Left lung (tissue), 10 donors: ENCODE data around the gene ZMYND15. TPM values are rescaled to one million over a fixed set of nuclear protein-coding genes. Genes with fewer than 3 reads are reported as not detected.

ENCODE experiments used
- ATAC-seq: fragments of 200-7000 bp; cut with Tn5 transposase; one replicate; pipeline ENCODE4 v1.9.1; 2020; ENCODE audit warnings: moderate library complexity
- DNase-seq, 4 donors: peaks; one replicate each; pipeline ENCODE4 v3.0.0-alpha.2; 2013 to 2020
- H3K27ac ChIP-seq, 2 donors: fragments of 200-600 bp; sonication (generic) in 1 of 2; one replicate each; pipeline versions ENCODE4 v1.5.0 to v1.8.0; 2020 to 2021
- H3K27me3 ChIP-seq, 2 donors: fragments of 200-600 bp; sonication (generic) in 1 of 2; one replicate each; pipeline versions ENCODE4 v1.5.0 to v1.8.0; 2020 to 2021
- H3K36me3 ChIP-seq, 2 donors: fragments of 200-600 bp; sonication (generic) in 1 of 2; one replicate each; pipeline versions ENCODE4 v1.5.0 to v1.8.0; 2020 to 2021
- H3K4me1 ChIP-seq, 2 donors: fragments of 200-600 bp; one replicate each; pipeline ENCODE4 v1.8.0; 2021
- H3K4me3 ChIP-seq, 2 donors: fragments of 200-600 bp; sonication (generic) in 1 of 2; one replicate each; pipeline versions ENCODE4 v1.5.0 to v1.8.0; 2020 to 2021; ENCODE audit warnings: mild to moderate bottlenecking in 1 of 2
- H3K9me3 ChIP-seq, 2 donors: fragments of 200-600 bp; sonication (generic) in 1 of 2; one replicate each; pipeline versions ENCODE4 v1.5.0 to v1.8.0; 2020 to 2021
- CTCF ChIP-seq, 2 donors: fragments of 200-600 bp; sonication (generic) in 1 of 2; IDR thresholded peaks; one replicate each; pipeline versions ENCODE4 v1.5.0 to v1.8.0; 2021; ENCODE audit warnings: antibody characterized with exemption in 2 of 2
- intact Hi-C, 2 donors: fragments of 100-400 bp; cut with DNase I; formaldehyde crosslinking; loops; one replicate each; pipeline versions ENCODE4 v1.11.2 to v1.14.2; 2022
- polyA plus RNA-seq, 6 donors: library from polyadenylated mRNA; unstranded; fragments of 120-200 nt; gene quantifications; one replicate each; pipeline ENCODE4 v1.2.1, GENCODE V29; 2013; ENCODE audit not compliant: insufficient read length in 6 of 6
- total RNA-seq, 2 donors: library from RNA; stranded (reverse); fragmentation: NEBNext Ultra II Directional; extraction: Animal tissue kit (Norgen Biotek cat#: 25700); gene quantifications; one replicate each; pipeline ENCODE4 v1.2.1, GENCODE V29; 2021
- donor health status: DM: no; HTN: yes; CAD: no.
- donor health status: DM: no; HTN: no; CAD: no.

Gene ZMYND15
- total and polyA plus RNA-seq, 8 donors = 0.34 to 5.2 (median 0.59) TPM

GRCh38 chr17:4738136-4739121 lies 1.2 kb upstream of the ZMYND15 start:
- Histone ChIP-seq H3K9me3 (no peaks in the 10 kb centered on the region), H3K4me1 (peaks cover 7 to 62% of the 10 kb centered on the region in 2 donors), H3K4me3 (peak overlapping the region; percentile 79 to 89), H3K27ac (peak overlapping the region; percentile 78 to 88), H3K36me3 (peaks cover 0 to 28% of the 10 kb centered on the region in 2 donors), H3K27me3 (peaks cover 0 to 17% of the 10 kb centered on the region in 2 donors)
- intact Hi-C loops = no loop called here
- ATAC-seq (peak; percentile 61), DNase-seq (no peak)
- no peak for TF ChIP-seq CTCF (IDR thresholded peaks at IDR 0.05)

GRCh38 chr17:4740025-4740351 lies 355 bp downstream of the ZMYND15 start:
- intact Hi-C loops = no loop called here
- TF ChIP-seq CTCF (IDR thresholded peaks at IDR 0.05) = no peak
- no peak for ATAC-seq
- H3K27ac ChIP-seq = peak overlapping the region in 1 of 2 donors; percentile 88
- H3K4me3 ChIP-seq = peak overlapping the region; percentile 79 to 89
- H3K4me1 ChIP-seq = peaks cover 7 to 51% of the 10 kb centered on the region in 2 donors
- H3K27me3 ChIP-seq = peaks cover 0 to 33% of the 10 kb centered on the region in 2 donors
- no peak for DNase-seq
- no peaks in the 10 kb centered on the region for H3K9me3 ChIP-seq
- H3K36me3 ChIP-seq = peaks cover 0 to 12% of the 10 kb centered on the region in 2 donors

GRCh38 chr17:4740584-4740983 lies 951 bp downstream of the ZMYND15 start:
- Histone ChIP-seq H3K27ac (no peak overlapping the region), H3K9me3 (no peaks in the 10 kb centered on the region), H3K36me3 (peaks cover 0 to 6% of the 10 kb centered on the region in 2 donors), H3K27me3 (peaks cover 0 to 39% of the 10 kb centered on the region in 2 donors), H3K4me1 (peaks cover 7 to 48% of the 10 kb centered on the region in 2 donors), H3K4me3 (peak overlapping the region in 1 of 2 donors; percentile 89)
- no peak for ATAC-seq
- TF ChIP-seq CTCF (IDR thresholded peaks at IDR 0.05) = no peak
- intact Hi-C loops = no loop called here
- no peak for DNase-seq

- intact Hi-C loops = no loop called here
- H3K27me3 ChIP-seq = peaks cover 0 to 49% of the 10 kb centered on the region in 2 donors
- DNase-seq (no peak), ATAC-seq (no peak)
- peaks cover 0 to 5% of the 10 kb centered on the region in 2 donors for H3K36me3 ChIP-seq
- H3K27ac ChIP-seq = no peak overlapping the region
- H3K4me3 ChIP-seq = no peak overlapping the region
- no peaks in the 10 kb centered on the region for H3K9me3 ChIP-seq
- peaks cover 3 to 43% of the 10 kb centered on the region in 2 donors for H3K4me1 ChIP-seq
- TF ChIP-seq CTCF (IDR thresholded peaks at IDR 0.05) = no peak
Observed at GRCh38 chr17:4741544-4741943, 1.9 kb downstream of the ZMYND15 start.

- ATAC-seq (no peak), DNase-seq (no peak)
- TF ChIP-seq CTCF (IDR thresholded peaks at IDR 0.05) = no peak
- Histone ChIP-seq H3K27ac (no peak overlapping the region), H3K27me3 (peaks cover 0 to 49% of the 10 kb centered on the region in 2 donors), H3K36me3 (peaks cover 0 to 5% of the 10 kb centered on the region in 2 donors), H3K4me3 (no peak overlapping the region), H3K4me1 (peaks cover 3 to 37% of the 10 kb centered on the region in 2 donors), H3K9me3 (no peaks in the 10 kb centered on the region)
- intact Hi-C loops = no loop called here
Observed at GRCh38 chr17:4742133-4742532, 2.5 kb downstream of the ZMYND15 start.
